IPS DF 19.7 (cell line): ENCODE data around the gene PSME4.
"Not testable (repeated sequence)": the region's sequence is repeated elsewhere in the genome, so short reads cannot be mapped to it uniquely, and the experiment has no call there.

ENCODE experiments used
- DNase-seq: peaks from one replicate; pipeline ENCODE4 v3.0.0-alpha.2; 2013; ENCODE audit warnings: low read depth, low spot score

The PSME4 gene

DNA sequence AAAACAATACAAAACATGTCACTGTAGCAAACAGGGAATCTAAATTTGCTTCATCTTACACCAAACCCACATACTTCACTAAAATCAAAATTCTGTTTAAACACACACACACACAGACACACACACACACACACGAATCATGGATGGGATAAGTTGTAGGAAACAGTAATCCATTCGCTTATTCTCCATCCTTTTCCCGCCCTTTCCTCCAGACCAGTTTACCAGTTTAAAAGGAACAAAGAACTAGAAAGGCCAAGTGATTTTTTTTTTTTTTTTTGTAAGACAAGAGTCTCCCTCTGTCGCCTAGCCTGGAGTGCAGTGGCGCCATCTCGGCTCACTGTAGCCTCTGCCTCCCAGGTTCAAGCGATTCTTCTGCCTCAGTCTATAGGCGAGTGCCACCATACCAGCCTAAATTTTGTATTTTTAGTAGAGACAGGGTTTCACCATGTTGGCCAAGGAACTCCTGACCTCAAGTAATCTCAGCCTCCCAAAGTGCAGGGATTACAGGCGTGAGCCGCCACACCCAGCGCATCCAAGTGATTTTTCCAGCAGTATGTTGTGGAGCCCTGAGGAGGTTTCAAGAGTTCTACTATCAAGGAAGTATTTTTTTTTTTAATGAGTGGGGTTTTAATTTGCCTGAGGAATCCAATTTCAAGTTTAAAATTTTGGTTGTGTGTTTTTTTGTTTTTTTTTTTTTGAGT is 5.7 kb downstream of the PSME4 start:
- DNase-seq, result no peak

- DNase-seq, result no peak
These were observed 6.4 kb downstream of the PSME4 start for GRCh38 chr2:53964257-53964952.

- not testable (repeated sequence) for DNase-seq
These were observed 9.1 kb downstream of the PSME4 start for GRCh38 chr2:53961478-53962216.

DNA sequence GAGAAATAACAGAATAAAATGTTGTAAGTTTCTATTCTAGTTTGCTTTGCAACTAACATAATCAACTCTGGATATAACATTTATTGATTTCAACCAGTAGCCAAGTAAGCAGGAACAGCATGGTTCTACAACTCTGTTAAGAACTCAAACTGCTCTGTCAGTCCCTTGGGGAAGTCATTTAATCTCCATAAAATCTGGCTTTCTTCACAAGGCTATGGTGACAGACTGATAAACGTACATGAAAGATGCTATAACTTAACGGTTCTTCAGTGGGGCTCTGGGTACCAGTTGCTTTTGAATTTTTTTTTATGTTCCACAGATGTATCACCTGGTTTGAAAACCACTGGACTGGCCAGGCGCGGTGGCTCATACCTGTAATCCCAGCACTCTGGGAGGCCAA is 10.3 kb downstream of the PSME4 start:
- no peak for DNase-seq

GRCh38 chr2:53958443-53958842 is 12.3 kb downstream of the PSME4 start:
- DNase-seq, result no peak

DNA sequence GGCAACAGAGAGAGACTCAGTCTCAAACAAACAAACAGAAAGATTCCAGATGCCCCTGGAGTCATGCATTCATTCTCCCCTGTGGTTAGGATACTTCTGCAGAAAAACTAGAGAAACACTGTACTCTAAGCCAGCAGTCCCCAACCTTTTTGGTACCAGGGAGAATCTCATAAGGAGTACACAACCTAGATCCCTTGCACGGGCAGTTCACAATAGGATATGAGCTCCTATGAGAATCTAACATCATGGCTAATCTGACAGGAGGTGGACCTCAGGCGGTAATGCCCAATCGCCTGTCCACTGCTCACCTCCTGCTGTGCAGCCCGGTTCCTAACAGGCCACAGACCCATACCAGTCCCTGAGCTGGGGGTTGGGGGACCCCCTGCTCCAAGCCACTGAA is 18.3 kb downstream of the PSME4 start:
- no peak for DNase-seq

DNA sequence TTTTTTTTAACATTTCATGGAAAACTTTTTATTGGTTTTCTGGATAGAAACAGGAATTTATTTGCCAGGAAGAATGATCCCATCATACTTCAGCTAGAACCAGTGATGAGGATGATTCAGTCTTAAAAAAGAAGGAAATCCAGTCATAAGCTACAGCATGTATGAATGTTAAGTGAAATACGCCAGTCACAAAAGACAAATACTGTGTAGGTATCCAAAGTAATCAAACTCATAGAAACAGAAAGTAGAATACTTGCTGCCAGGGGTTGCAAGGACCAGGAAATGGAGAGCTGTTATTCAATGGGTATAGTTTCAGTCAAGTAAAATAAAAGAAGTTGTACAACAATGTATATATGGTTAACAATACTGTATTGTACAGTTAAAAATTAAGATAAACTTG is 21.3 kb downstream of the PSME4 start:
- DNase-seq, result no peak

DNA sequence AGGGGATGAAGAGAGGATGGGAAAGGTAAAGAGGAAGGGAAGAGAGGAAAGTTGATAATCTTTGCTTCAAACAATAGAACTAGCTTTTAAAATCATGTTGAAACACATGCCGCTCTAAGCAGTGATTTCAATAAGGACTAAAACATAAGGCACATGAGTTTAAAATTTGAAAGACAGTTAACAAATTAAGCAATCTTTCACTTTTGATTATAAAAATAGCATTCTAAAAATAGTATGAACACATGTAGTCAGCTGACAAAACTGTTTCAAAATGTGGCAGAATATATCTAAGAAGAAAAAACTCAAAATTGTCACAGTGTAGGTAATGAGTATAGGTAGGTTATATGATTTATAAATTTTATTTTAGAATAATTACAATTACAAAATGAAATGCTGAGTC is 25.3 kb downstream of the PSME4 start:
- DNase-seq, result no peak

DNA sequence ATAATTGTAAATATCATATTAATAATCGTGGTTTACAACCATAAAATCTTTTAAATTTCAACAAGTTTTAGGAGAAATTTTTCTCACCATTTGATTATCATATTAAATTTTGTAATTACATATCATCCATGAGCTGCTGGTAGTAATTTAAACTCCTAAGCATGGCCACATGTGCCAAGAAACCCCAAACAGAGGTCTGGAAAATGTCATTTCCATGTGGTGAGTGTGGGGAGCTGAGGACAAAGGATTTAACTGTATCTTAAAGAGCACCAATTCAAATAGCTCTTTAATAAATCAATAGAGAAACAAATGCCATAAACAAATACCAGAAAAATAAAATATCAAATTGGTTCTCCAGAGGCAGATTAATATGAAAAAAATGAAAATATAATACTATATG is 26.3 kb downstream of the PSME4 start:
- no peak for DNase-seq

GRCh38 chr2:53942280-53942679 is 28.5 kb downstream of the PSME4 start:
- no peak for DNase-seq

DNA sequence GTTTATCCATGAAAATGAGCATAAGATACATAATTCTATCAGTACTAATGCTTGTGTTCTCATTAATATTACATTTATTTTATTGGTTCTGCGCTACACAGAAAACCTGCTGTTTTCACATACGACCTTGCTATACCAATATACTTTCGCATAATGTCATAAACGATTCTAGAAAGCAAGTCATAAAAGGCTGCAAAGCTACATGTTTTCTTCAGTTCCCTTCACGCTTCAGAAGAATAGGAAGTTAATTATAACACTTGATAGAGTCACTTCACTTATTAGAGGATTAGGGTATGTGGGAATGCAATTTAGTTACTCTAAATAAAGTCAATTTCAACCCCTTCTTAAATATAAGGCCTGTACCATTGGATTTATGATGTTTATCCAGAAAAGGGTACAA is 29.0 kb downstream of the PSME4 start:
- no peak for DNase-seq

DNA sequence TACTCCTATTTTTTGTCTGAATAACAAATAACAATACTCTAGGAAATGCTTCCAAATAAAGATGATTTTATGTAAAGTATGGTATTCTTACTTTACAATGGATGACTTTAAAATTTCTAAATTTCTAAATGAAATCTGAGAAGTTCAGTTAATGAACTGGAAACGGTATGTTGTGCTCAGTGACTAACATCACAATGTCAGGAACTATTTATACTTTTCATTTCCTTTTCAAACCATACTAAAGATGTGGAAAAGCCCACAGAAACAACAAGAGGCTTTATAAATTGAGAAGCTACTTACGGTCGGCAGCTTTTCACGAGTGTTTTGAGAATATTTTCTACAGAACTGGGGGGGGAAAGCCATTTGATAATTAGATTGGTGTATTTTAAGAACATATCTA is 31.1 kb downstream of the PSME4 start:
- DNase-seq, result no peak

DNA sequence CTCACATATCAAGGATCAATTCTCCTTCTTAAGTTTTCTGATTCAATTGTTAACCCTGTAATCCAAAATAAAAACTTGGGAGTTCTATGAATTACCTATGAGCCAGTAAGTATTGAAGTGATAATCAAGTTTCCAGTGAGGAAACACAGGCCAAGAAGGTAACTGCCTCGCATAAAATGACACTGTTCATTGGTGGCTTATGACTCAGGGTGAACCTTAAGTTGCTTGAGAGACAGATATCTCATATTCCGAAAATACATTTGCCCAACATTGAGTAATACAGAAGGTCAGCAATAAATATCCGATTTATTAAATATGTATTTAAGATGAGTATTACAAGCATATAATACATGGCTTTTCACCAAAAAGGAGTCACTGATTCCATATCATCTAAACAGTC is 31.9 kb downstream of the PSME4 start:
- DNase-seq, result no peak

DNA sequence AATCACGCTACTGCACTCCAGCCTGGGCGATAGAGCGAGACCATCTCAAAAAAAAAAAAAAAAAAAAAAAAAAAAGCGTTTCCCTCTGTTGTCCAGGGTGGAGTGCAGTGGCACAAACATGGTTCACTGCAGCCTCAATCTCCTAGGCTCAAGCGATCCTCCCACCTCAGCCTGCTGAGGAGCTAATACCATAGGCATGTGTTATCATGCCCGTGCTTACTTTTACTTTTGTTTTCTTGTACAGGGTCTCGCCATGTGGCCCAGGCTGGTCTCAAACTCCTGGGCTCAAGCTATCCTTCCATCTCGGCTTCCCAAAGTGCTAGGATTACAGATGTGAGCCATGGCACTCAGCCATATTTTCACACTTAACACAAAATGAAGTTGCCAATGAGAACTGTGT is 37.5 kb downstream of the PSME4 start:
- DNase-seq, result no peak

- DNase-seq, result not testable (repeated sequence)
These were observed 44.5 kb downstream of the PSME4 start for GRCh38 chr2:53926321-53926720.

GRCh38 chr2:53913721-53914120 is 57.1 kb downstream of the PSME4 start:
- no peak for DNase-seq

DNA sequence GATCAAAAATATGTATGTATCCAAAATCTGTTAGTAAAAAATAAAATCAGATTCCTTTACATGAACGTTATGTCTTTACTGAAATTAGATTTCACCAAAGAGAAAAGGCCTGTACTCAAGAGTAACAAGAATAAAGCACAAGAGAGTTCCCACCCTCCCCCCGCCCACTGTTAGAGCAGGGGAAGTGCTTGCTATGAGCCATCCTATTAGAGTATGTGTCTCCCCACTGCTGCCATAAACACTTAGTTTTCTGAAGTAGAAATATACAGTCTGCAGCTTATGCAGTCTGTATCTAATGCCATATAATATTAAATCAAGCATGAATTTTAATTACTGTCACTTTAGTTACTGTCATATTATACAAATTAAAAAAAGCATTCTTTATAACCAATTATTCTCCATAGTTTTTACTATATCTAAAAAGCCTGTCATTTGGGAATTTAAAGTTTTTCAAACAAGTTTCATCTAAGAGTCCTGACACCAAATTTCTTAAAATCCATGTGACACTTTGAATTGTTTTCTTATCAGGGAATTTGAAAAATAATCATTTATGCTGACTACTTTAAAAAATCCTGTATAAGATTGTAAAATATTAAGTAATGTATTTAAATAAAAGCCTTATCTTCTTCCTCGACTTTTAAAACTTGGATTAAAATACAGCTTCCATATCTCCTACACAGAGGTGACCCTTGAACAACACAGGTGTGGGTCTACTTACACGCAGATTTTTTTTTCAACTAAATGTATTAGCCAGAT is 59.2 kb downstream of the PSME4 start:
- no peak for DNase-seq

GRCh38 chr2:53907582-53907981 is 63.2 kb downstream of the PSME4 start:
- no peak for DNase-seq

DNA sequence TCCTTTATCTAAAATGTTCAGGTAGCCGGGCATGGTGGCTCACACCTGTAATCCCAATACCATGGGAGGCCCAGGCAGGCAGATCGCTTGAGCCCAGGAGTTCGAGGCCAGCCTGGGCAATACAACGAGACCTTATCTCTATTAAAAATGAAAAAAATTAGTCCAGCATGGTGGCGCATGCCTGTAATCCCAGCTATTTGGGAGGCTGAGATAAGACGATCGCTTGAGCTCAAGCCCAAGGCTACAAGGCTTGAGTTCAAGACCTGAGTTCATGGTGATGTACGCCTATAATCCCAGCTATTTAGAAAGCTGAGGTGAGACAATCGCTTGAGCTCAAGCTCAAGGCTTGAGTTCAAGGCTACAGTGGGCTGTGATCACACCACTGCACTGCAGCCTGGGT is 65.4 kb downstream of the PSME4 start:
- DNase-seq, result no peak

DNA sequence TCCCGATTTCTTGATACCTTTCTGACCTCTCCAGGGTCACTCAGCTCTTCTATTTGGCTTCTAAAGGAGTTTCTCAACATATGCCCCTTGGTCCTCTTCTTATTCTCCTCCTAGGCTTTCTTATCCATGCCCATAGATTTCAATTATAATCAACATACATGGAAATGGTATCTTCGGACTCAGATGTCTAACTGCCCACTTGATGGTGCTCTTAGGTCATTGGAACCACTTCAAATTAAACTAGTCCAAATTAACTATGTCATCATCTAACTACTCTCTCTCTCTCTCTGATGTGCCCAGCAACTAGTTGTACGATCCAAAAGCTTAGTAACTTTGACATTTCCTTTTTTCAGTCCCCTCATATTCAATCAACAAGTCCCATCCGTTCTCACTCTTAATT is 67.8 kb downstream of the PSME4 start:
- no peak for DNase-seq

- DNase-seq, result no peak
These were observed 69.6 kb downstream of the PSME4 start for GRCh38 chr2:53901192-53901591.

DNA sequence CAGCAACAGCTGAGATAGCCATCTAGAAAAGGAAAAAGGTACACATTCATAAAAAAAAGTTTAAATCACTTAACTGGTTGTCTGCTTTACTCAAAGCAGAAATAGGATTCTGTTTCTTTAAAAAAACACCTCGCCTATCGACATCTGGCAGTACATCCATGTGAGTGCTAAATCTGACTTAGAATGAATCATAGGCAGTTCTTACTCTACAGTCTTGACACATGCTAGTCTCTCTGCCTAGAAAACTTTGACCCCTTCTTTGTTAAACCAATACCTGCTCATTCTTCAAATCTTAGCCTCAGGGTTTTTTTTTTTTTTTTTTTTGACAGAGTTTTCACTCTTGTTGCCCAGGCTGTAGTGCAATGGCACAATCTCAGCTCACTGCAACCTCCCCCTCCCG is 73.9 kb downstream of the PSME4 start:
- DNase-seq, result no peak
